Measurements from ENCODE around the gene RRM1.

- TF ChIP-seq, protein P1, sequence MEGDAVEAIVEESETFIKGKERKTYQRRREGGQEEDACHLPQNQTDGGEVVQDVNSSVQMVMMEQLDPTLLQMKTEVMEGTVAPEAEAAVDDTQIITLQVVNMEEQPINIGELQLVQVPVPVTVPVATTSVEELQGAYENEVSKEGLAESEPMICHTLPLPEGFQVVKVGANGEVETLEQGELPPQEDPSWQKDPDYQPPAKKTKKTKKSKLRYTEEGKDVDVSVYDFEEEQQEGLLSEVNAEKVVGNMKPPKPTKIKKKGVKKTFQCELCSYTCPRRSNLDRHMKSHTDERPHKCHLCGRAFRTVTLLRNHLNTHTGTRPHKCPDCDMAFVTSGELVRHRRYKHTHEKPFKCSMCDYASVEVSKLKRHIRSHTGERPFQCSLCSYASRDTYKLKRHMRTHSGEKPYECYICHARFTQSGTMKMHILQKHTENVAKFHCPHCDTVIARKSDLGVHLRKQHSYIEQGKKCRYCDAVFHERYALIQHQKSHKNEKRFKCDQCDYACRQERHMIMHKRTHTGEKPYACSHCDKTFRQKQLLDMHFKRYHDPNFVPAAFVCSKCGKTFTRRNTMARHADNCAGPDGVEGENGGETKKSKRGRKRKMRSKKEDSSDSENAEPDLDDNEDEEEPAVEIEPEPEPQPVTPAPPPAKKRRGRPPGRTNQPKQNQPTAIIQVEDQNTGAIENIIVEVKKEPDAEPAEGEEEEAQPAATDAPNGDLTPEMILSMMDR (IDR thresholded peaks at IDR 0.05) = no peak
- TF ChIP-seq ZFX (IDR thresholded peaks at IDR 0.05; ENCODE audit: borderline replicate concordance) = no peak
Observed at GRCh38 chr11:4138497-4138896, 43.9 kb downstream of the RRM1 start.
